HG03175 (cell line): ENCODE data around the gene ZNHIT3.
A peak's percentile ranks its signal among the peaks of the same experiment; 100 is the strongest.

ENCODE experiments used
- ATAC-seq: cut with Tn5 transposase; IDR thresholded peaks from one replicate; pipeline ENCODE4 v1.9.1; 2021; ENCODE audit warnings: mild to moderate bottlenecking, moderate library complexity; ENCODE audit not compliant: unreplicated experiment

Gene ZNHIT3

DNA sequence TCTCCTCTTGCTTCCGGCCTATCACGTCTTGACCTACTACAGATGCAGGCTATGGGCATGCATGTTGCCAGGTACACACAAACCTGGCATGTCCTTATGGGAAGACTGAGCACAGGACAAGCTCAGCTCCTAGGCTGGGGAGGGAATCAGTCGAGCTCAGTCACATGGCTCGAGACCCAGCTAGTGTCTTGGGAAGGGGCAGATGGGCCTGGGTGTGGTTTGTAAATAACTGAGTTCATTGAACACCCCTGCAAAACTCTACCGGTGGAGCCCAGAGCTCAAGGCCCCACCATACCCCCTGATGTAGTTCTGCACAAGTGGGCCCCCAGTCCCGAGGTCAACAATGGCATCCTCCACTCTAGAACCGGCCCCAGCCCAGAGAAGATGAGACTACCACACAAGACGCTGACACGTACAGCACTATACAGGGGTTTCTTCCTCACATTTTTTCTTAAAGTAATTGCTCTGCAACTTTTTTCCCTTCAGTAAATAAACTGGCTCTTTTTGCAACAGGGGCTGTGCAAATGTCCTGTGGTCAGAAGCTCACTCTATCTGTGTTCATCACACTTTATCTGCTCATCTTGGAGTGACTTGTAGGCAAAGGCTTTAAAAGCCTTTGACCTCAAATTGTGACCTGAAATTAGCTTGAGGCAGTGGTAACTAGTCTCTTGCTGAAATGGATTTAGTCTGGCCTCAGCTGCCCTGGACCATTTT lies 22.9 kb downstream of the ZNHIT3 start:
- ATAC-seq = no peak

- ATAC-seq = no peak
Observed at GRCh38 chr17:36510636-36511035, 24.2 kb downstream of the ZNHIT3 start.

- no peak for ATAC-seq
Observed at GRCh38 chr17:36511216-36511615, 24.7 kb downstream of the ZNHIT3 start.

DNA sequence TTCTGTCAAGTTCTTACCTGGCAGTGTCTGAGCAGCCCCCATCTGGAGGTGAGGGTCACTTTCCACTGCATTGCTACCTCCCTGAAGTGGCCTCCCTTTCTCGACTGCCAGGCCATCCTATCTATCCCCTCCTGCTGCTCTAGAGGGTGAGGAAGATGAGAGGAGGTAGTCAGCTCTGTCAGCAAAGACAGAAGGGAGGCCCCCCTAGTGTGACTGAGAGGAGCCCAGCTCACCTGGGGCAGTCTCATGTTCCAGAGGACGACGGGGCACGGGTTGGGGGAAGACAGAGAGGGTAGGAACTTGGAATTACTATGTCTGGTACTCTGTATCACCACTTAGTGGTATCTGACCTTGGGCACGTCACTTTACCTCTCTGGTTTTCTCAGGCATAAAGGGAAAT lies 26.2 kb downstream of the ZNHIT3 start:
- no peak for ATAC-seq

DNA sequence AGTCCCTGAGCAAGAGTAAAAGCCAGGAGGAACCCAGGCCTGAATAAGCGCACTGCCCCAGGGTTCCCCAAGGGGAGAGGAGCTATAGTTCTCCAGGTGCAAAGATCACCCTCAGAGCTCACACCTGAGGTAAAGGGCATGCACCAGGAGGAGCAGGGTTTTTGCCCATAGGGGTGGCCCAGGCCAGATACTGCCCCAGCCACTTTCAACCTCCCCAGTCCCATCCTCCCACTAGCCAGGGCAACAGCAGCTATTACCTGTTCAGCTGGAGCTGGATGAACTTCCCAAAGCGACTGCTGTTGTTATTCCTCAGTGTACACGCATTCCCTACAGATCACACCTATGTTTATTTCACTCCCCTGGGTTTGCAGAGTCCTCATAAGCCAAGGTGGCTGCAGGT lies 28.4 kb downstream of the ZNHIT3 start:
- no peak for ATAC-seq

DNA sequence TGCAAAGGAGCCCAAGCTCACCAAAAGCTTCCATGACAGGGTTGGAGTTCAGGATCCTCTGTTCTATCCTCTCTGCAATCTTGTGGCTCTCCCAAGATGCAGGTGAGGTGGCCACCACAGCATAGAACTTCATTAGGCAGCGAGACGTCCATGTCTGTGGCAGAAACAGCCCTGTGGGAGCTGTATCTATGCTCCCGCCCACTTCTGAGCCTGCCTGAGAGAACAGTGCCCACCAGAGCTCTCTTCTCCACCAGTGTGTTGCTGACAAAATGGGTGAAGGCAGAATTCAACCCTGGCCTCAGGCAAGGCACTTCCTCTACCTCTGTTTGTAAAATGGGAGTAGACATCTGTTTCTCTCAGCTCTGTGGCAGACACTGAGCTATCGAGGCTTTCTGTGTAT lies 29.4 kb downstream of the ZNHIT3 start:
- ATAC-seq = no peak

DNA sequence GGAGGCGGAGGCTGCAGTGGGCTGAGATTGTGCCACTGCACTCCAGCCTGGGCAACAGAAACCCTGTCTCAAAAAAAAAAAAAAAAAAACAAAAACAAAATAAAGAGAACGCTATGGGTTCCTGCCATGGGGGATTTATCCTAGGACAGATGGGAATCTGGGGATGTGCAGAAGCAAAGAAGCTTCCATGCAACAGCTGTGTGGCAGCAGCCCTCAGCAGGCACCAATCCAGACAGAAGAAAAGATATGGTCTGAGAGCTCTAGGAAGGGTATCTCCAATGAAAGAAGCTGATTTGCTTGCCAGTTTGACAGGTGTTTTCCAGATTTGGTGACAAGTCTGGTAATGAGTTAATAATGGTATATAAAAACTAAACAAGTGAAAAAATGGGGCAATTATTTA lies 36.6 kb downstream of the ZNHIT3 start:
- no peak for ATAC-seq

DNA sequence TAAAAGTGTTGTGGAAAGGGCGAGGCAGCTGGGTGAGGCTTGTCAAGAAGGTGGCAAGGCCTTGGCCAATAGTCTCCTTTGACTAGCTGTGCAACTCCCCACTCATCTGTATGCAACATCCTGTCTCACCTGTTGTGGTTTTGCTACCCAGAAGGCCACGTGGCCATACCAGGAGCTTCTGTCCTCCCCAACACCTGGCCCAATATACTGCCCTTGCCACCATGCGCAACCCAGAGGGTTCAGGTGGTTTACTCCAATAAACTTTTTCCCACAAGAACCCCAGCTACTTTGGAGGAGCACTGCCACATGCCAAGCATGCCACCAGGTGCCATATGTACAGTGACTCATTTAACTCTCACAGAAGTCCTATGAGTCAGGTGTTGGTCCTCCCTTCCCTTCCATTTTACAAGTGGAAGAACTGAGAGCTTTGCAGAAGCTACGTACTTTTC lies 38.0 kb downstream of the ZNHIT3 start:
- ATAC-seq = no peak

GRCh38 chr17:36525113-36525512 lies 38.6 kb downstream of the ZNHIT3 start:
- ATAC-seq = no peak

- ATAC-seq = no peak
Observed at GRCh38 chr17:36525888-36526287, 39.4 kb downstream of the ZNHIT3 start.

DNA sequence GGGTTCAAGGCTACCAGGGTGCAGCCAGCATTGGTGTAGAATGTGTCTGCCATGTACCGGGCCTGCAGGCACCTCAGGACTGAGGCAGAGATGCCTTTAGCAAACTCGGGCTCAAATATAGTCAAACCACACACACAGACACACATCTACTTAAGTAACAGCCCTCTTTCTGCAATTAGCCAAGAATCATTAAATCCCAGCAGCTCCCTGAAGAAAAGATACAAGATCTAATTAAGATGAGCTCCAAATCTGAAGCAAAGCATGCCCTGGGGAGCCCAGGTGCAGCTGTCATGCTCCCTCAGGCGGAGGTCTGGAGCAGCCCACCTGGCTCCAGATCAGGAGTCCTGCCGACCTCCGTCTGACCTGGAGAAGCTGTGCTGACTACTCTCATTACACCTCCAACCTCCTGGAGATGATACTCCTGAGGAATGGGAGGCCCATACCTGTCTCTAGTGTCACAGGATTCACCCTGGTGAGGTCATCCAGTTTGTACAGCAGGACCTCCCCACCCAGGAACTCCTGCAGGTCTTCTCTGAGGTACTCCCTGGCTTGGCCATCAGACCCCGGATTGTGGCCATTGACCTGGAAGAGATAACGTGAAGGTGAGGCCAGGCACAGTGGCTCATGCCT lies 41.3 kb downstream of the ZNHIT3 start:
- ATAC-seq = no peak

- ATAC-seq = no peak
Observed at GRCh38 chr17:36529121-36529520, 42.6 kb downstream of the ZNHIT3 start.

DNA sequence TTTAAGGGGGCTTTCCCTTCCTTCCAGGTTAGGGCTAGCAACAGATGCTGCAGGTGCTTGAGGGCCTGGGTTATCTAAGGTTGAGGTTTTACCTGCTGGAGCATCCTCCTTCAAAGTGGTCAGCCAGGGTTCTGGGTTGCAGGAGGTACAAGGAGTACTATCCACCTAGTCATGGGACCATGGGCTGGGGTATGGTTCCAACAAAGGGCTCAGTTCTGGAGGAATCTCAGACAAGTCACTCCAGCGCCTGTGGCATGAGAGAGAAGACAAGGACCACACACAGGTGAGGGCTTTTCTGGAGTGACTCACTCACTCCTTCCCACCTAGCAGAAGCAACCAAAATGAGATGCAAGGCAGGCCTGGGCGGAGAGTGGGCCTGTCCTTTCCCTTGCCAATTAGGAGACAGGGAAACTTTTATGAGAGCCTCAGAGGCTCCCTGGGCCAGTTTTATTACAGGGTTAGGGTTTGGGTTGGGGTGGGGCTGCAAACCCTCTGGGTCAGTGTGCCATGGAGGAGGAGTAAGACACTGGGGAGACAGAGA lies 46.0 kb downstream of the ZNHIT3 start:
- no peak for ATAC-seq

GRCh38 chr17:36533935-36534839 lies 47.7 kb downstream of the ZNHIT3 start:
- peak; percentile 31 for ATAC-seq

DNA sequence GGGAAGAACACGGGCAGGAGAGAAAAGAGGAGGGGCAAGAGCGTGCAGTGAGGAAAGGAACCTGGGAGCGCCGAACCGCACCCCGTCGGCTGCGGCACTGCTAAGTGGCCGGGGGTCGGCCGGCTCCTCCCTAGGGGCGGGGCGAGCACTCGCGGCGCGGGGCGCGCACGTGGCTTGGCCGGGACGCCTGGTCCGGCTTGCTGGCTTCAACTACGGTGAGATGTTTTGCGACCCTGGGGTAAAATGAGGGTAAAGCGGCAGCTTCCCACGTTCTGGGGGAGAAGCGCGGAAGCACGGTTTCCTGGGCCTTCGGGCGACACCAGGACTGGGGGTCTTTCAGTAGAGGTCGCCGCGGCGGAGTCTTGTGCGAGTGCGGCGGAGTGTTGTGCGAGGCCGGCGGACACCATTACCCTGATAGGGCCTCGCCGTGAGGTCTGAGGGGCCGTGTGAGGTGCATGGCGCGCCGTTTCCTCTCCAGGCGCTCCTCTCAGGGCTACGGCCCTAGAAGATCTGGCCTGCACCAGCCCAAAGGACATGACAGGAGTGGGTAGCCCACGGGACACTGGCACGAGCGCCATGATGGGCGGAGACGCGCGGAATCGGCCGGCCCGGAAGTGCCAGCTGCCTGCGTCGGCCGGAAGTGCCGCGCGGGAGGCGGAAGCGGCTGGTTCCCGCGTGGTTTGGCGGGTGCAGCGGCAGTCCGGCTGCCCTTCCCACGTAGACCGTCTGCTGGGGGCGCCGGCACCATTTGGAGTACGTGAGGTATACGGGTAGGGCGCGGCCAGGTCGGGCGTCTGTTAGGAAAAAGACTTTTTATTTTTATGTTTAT lies 48.6 kb downstream of the ZNHIT3 start, which contains the start of the genes MYO19 and PIGW:
Gene MYO19 (minus strand): TSS at position 29 of the 829 bp plus-strand sequence. CDS start 2,330 bp downstream, outside the sequence.
Gene PIGW (plus strand): TSS at position 148 of the 829 bp plus-strand sequence. CDS start 2,115 bp downstream, outside the sequence.
- peak; percentile 80 for ATAC-seq

- ATAC-seq = peak; percentile 18
Observed at GRCh38 chr17:36535669-36536081, 49.2 kb downstream of the ZNHIT3 start.

GRCh38 chr17:36540696-36541095 lies 54.2 kb downstream of the ZNHIT3 start:
- no peak for ATAC-seq

DNA sequence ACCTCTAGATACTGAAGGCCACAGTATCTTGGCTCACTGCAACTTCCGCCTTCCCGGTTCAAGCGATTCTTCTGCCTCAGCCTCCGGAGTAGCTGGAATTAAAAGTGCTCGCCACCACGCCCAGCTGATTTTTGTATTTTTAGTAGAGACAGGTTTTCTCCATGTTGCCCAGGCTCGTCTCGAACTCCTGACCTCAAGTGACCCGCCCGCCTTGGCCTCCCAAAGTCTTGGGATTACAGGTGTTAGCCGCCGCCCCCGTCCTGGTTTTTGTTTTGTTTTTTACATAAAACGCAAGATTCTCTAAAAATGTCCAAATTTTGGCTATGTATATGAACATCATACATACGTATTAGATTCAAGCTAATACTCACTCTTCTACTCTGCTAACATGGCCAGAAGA lies 56.3 kb downstream of the ZNHIT3 start:
- ATAC-seq = no peak

GRCh38 chr17:36544044-36544306 lies 57.5 kb downstream of the ZNHIT3 start:
- no peak for ATAC-seq

GRCh38 chr17:36544307-36545076 lies 58.0 kb downstream of the ZNHIT3 start, which contains the start of gene GGNBP2:
GGNBP2 (plus strand) TSS chr17:36544919; CDS start chr17:36545725, 806 bp downstream.
- ATAC-seq = peak; percentile 51
